Measurements from ENCODE around the gene CNOT1.

GRCh38 chr16:58586340-58587030 lies 43.1 kb downstream of the CNOT1 start:
- TF ChIP-seq POLR2A (IDR thresholded peaks at IDR 0.05) (no peak), CTCF (IDR thresholded peaks at IDR 0.05) (no peak)

All from testis (tissue), 2 donors.